Endothelial cell of umbilical vein (primary cell): ENCODE data around the gene ZIC1. TPM values are rescaled to one million over a fixed set of nuclear protein-coding genes. Genes with fewer than 3 reads are reported as not detected.

Source experiments
- BruUV-seq: library from RNA; stranded (reverse); fragments of 400-500 nt; replicated peaks from 2 replicates; lab custom pipeline; 2021; lab: Mats Ljungman, UMichigan
- CTCF ChIA-PET: fragments of 300-600, 350-600 bp; sonication (Branson Sonifier 250); formaldehyde crosslinking; loops from one replicate; lab custom pipeline; 2021; ENCODE audit warnings: antibody characterized with exemption, inconsistent platforms; lab: Charles Lee
- POLR2A ChIA-PET: fragments of 300-600, 350-600 bp; sonication (Branson Sonifier 250); formaldehyde crosslinking; loops from one replicate; lab custom pipeline; 2021; ENCODE audit warnings: antibody characterized with exemption, inconsistent platforms; lab: Charles Lee
- DNase-seq: peaks from one replicate; pipeline ENCODE4 v3.0.0-alpha.2; 2011; ENCODE audit warnings: low read depth, low spot score
- FAIRE-seq: peaks from 2 replicates; lab custom pipeline; 2011; peaks lifted over from hg19 to GRCh38; lab: Jason Lieb, UNC
- H2AFZ ChIP-seq: 2 replicates; pipeline ENCODE4 v1.6.0; 2012; ENCODE audit warnings: low read depth, low read length, control low read depth, inconsistent platforms
- H3K27ac ChIP-seq: 2 replicates; pipeline ENCODE4 v1.5.1; 2011; ENCODE audit warnings: low read depth, mild to moderate bottlenecking, control low read depth, low read length, moderate library complexity; ENCODE audit not compliant: insufficient read depth
- H3K27me3 ChIP-seq, 2 experiments: 2 replicates each; pipeline versions ENCODE4 v1.6.0 to v1.6.1; 2011; ENCODE audit warnings: low read length in 2 of 2, mixed read lengths in 1 of 2; ENCODE audit not compliant: control insufficient read depth in 2 of 2, insufficient read depth in 2 of 2
- H3K36me3 ChIP-seq, 2 experiments: 2 replicates in 1 of 2; 3 replicates in 1 of 2; pipeline ENCODE4 v1.5.1; 2011; ENCODE audit warnings: low read length in 2 of 2, mild to moderate bottlenecking in 1 of 2, moderate library complexity in 1 of 2; ENCODE audit not compliant: control insufficient read depth in 2 of 2, insufficient read depth in 2 of 2; ENCODE audit errors: extremely low read depth in 1 of 2
- H3K4me1 ChIP-seq: 3 replicates; pipeline ENCODE4 v1.5.1; 2011; ENCODE audit warnings: mild to moderate bottlenecking, low read length; ENCODE audit not compliant: control insufficient read depth, insufficient read depth; ENCODE audit errors: extremely low read depth
- H3K4me2 ChIP-seq: 2 replicates; pipeline ENCODE4 v1.6.1; 2011; ENCODE audit warnings: low read length, control low read depth, mixed read lengths; ENCODE audit not compliant: insufficient read depth
- H3K4me3 ChIP-seq, 3 experiments: fragments of 200-600 bp in 1 of 3; sonication (generic), shearing (Covaris generic) in 1 of 3; replicated peaks in 1 of 3; 2 replicates each; pipeline ENCODE4 v1.5.1; 2011 to 2016; ENCODE audit warnings: control low read depth in 3 of 3, low read length in 3 of 3, mild to moderate bottlenecking in 2 of 3, inconsistent platforms in 1 of 3, low read depth in 1 of 3, moderate library complexity in 1 of 3; ENCODE audit not compliant: insufficient read depth in 1 of 3
- H3K79me2 ChIP-seq: 2 replicates; pipeline ENCODE4 v1.6.0; 2012; ENCODE audit warnings: low read length, inconsistent platforms; ENCODE audit not compliant: control insufficient read depth, insufficient read depth
- H3K9ac ChIP-seq: replicated peaks from 2 replicates; pipeline ENCODE3; 2011; ENCODE audit warnings: low read length, control low read depth; ENCODE audit not compliant: insufficient read depth; ENCODE audit errors: extremely low read depth
- H3K9me1 ChIP-seq: replicated peaks from 3 replicates; pipeline ENCODE4 v1.6.0; 2011; ENCODE audit warnings: mild to moderate bottlenecking, low read length; ENCODE audit not compliant: control insufficient read depth, insufficient read depth; ENCODE audit errors: extremely low read depth
- H3K9me3 ChIP-seq: replicated peaks from 2 replicates; pipeline ENCODE4 v1.5.1; 2012; ENCODE audit warnings: low read length, inconsistent platforms; ENCODE audit not compliant: control insufficient read depth, insufficient read depth
- H4K20me1 ChIP-seq: replicated peaks from 2 replicates; pipeline ENCODE3; 2011; ENCODE audit warnings: mild to moderate bottlenecking, low read length; ENCODE audit not compliant: control insufficient read depth, insufficient read depth; ENCODE audit errors: extremely low read depth
- EZH2 ChIP-seq: IDR thresholded peaks from 2 replicates; pipeline ENCODE4 v1.6.1; 2012; ENCODE audit warnings: borderline replicate concordance, low read depth, mild to moderate bottlenecking, moderate library complexity, low read length, inconsistent platforms; ENCODE audit not compliant: severe bottlenecking
- FOS ChIP-seq: IDR thresholded peaks from 2 replicates; pipeline ENCODE4 v1.6.1; 2011; ENCODE audit warnings: mild to moderate bottlenecking, low read length, moderate library complexity, borderline replicate concordance; ENCODE audit not compliant: insufficient read depth
- GATA2 ChIP-seq: IDR thresholded peaks from 2 replicates; pipeline ENCODE4 v1.7.0; 2011; ENCODE audit warnings: low read depth, mild to moderate bottlenecking, moderate library complexity, mixed read lengths, low read length; ENCODE audit not compliant: insufficient read length, insufficient read depth
- JUN ChIP-seq: IDR thresholded peaks from 2 replicates; pipeline ENCODE4 v1.6.1; 2011; ENCODE audit warnings: borderline replicate concordance, low read depth; ENCODE audit not compliant: insufficient read length, insufficient read depth
- MAX ChIP-seq: IDR thresholded peaks from 2 replicates; pipeline ENCODE4 v1.6.1; 2011; ENCODE audit not compliant: insufficient read depth, insufficient read length
- POLR2AphosphoS5 ChIP-seq: IDR thresholded peaks from 2 replicates; pipeline ENCODE4 v1.6.1; 2012; ENCODE audit warnings: low read depth, mild to moderate bottlenecking, control low read depth, low read length, moderate library complexity; ENCODE audit not compliant: insufficient read depth
- dilution Hi-C: fragments of 300-500 bp; cut with MboI; formaldehyde crosslinking; loops from one replicate; pipeline ENCODE4 v1.15.0; 2019; ENCODE audit warnings: low sequenced_read_pairs; ENCODE audit not compliant: extremely low pct_ligation_motif_present
- intact Hi-C: fragments of 100-400 bp; cut with micrococcal nuclease; formaldehyde crosslinking; loops from one replicate; pipeline ENCODE4 v1.10.0; 2022
- polyA plus RNA-seq, 4 experiments: library from polyadenylated mRNA; depleted of rRNA in 3 of 4; stranded (reverse) in 3 of 4; unstranded in 1 of 4; fragments of >200 nt; gene quantifications; 2 replicates each; pipeline versions ENCODE4 v1.2.1 to v1.2.3, GENCODE V29; 2011 to 2012; ENCODE audit warnings: missing spikeins in 1 of 4
- total RNA-seq: library from RNA; stranded (reverse); gene quantifications from 2 replicates; pipeline ENCODE4 v1.2.3, GENCODE V29; 2021

The ZIC1 gene
- total and polyA plus RNA-seq, 2 donors (not counting 3 experiments of a cell fraction or from before 2014, with no cell fraction given): not detected

DNA sequence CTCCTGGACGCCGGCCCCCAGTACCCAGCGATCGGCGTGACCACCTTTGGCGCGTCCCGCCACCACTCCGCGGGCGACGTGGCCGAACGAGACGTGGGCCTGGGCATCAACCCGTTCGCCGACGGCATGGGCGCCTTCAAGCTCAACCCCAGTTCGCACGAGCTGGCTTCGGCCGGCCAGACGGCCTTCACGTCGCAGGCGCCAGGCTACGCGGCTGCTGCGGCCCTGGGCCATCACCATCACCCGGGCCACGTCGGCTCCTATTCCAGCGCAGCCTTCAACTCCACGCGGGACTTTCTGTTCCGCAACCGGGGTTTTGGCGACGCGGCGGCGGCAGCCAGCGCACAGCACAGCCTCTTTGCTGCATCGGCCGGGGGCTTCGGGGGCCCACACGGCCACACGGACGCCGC is 956 bp downstream of the ZIC1 start:
- POLR2A ChIA-PET: no interaction called here

GRCh38 chr3:147410526-147411237 is 1.5 kb downstream of the ZIC1 start:
- ChIA-PET POLR2A (no interaction called here), CTCF (interaction anchor here (1.1 to 2.1 kb wide), 4 partner anchors 18 to 667 kb away, joined by 3 to 12 read pairs (median 4); no protein-coding TSS in a partner anchor)
- DNase-seq: no peak
- Histone ChIP-seq H3K36me3 (no peaks in the 10 kb centered on the region), H3K9me1 (no peaks in the 10 kb centered on the region), H3K9me3 (no peaks in the 10 kb centered on the region), H3K79me2 (no peaks in the 10 kb centered on the region), H3K27ac (no peak overlapping the region), H3K4me2 (peak overlapping the region; percentile 1), H4K20me1 (no peaks in the 10 kb centered on the region), H2AFZ (peak overlapping the region; percentile 11), H3K4me3 (peak overlapping the region in 1 of 3 experiments; percentile 18), H3K4me1 (peaks cover 6% of the 10 kb centered on the region), H3K27me3 (peaks cover 93 to 98% of the 10 kb centered on the region in 2 experiments), H3K9ac (no peak overlapping the region)
- FAIRE-seq: no peak
- TF ChIP-seq GATA2 (no peak), EZH2 (peak; percentile 73), POLR2AphosphoS5 (no peak)
- intact Hi-C loops (loop anchor here (5.0 to 10.0 kb wide), 3 partner anchors 286 to 663 kb away; no protein-coding TSS in a partner anchor), dilution Hi-C loops (no loop called here)
- BruUV-seq: no TSS peak

More for the DNA sequence above, 956 bp downstream of the ZIC1 start:
- Histone ChIP-seq H3K79me2 (no peaks in the 10 kb centered on the region), H3K27me3 (peaks cover 94 to 98% of the 10 kb centered on the region in 2 experiments), H3K4me1 (peaks cover 6% of the 10 kb centered on the region), H3K4me3 (no peak overlapping the region), H3K9me3 (no peaks in the 10 kb centered on the region), H2AFZ (peak overlapping the region; percentile 11), H3K9ac (no peak overlapping the region), H3K4me2 (peak overlapping the region; percentile 1), H3K27ac (no peak overlapping the region), H3K9me1 (no peaks in the 10 kb centered on the region), H3K36me3 (no peaks in the 10 kb centered on the region), H4K20me1 (no peaks in the 10 kb centered on the region)
- CTCF ChIA-PET: no interaction called here
- no TSS peak for BruUV-seq
- no peak for DNase-seq
- FAIRE-seq: no peak
- intact Hi-C loops (loop anchor here (5.0 to 10.0 kb wide), 3 partner anchors 285 to 663 kb away; no protein-coding TSS in a partner anchor), dilution Hi-C loops (no loop called here)
- TF ChIP-seq JUN (no peak), FOS (no peak), EZH2 (peak; percentile 72), MAX (no peak)
